Breast epithelium (tissue), 4 donors: Measurements from ENCODE around the gene COL17A1. TPM values are rescaled to one million over a fixed set of nuclear protein-coding genes. Genes with fewer than 3 reads are reported as not detected.

Experiments used
- DNase-seq, 2 donors: peaks; one replicate each; pipeline ENCODE4 v3.0.0-alpha.2; 2019; ENCODE audit warnings: low spot score in 2 of 2
- H3K27ac ChIP-seq, 2 donors: fragments of 200-600 bp; sonication (generic) in 1 of 2; one replicate each; pipeline ENCODE4 v1.5.1; 2016 to 2019; ENCODE audit warnings: mild to moderate bottlenecking in 1 of 2
- H3K27me3 ChIP-seq, 2 donors: fragments of 200-600 bp; sonication (generic) in 1 of 2; one replicate each; pipeline versions ENCODE4 v1.5.1 to v1.6.0; 2017 to 2019; ENCODE audit warnings: control low read depth in 1 of 2, mild to moderate bottlenecking in 1 of 2
- H3K36me3 ChIP-seq: fragments of 200-600 bp; one replicate; pipeline ENCODE4 v1.5.1; 2019
- H3K4me1 ChIP-seq, 2 donors: fragments of 200-600 bp; sonication (generic); one replicate each; pipeline ENCODE4 v1.5.1; 2016 to 2019; ENCODE audit warnings: control low read depth in 1 of 2
- H3K4me3 ChIP-seq, 3 donors: fragments of 200-600 bp; sonication (generic); 1 replicate in 2 of 3; 2 replicates in 1 of 3; pipeline ENCODE4 v1.5.1; 2016 to 2019; ENCODE audit warnings: mild to moderate bottlenecking in 3 of 3, moderate library complexity in 2 of 3
- H3K9me3 ChIP-seq, 2 donors: fragments of 200-600 bp; sonication (generic) in 1 of 2; one replicate each; pipeline ENCODE4 v1.5.1; 2016 to 2019; ENCODE audit warnings: control low read depth in 1 of 2
- POLR2A ChIP-seq: fragments of 450-650 bp; IDR thresholded peaks from one replicate; pipeline ENCODE4 v1.6.1; 2016; ENCODE audit warnings: antibody characterized with exemption, mild to moderate bottlenecking, moderate library complexity
- POLR2AphosphoS5 ChIP-seq, 3 donors: sonication (generic); formaldehyde crosslinking; IDR thresholded peaks; one replicate each; pipeline ENCODE4 v1.6.1; 2017; ENCODE audit warnings: antibody characterized with exemption in 3 of 3
- intact Hi-C: fragments of 100-400 bp; cut with DNase I; formaldehyde crosslinking; loops from one replicate; pipeline ENCODE4 v1.15.1; 2023; ENCODE audit warnings: low total_unique reads
- total RNA-seq, 3 donors: library from RNA; depleted of rRNA; stranded (reverse); fragments of >200 nt; gene quantifications; one replicate each; pipeline ENCODE4 v1.1.0, GENCODE V29; 2016
- TF ChIP-seq, protein P1 (sequence below), 3 donors: fragments of 450-650 bp; IDR thresholded peaks; one replicate each; pipeline ENCODE4 v1.5.1; 2016 to 2017; ENCODE audit warnings: antibody characterized with exemption in 3 of 3, mild to moderate bottlenecking in 3 of 3, moderate library complexity in 3 of 3

Gene COL17A1
- total RNA-seq, 3 donors from 2014 or later, result 0.16 to 56.1 (median 34.1) TPM

DNA sequence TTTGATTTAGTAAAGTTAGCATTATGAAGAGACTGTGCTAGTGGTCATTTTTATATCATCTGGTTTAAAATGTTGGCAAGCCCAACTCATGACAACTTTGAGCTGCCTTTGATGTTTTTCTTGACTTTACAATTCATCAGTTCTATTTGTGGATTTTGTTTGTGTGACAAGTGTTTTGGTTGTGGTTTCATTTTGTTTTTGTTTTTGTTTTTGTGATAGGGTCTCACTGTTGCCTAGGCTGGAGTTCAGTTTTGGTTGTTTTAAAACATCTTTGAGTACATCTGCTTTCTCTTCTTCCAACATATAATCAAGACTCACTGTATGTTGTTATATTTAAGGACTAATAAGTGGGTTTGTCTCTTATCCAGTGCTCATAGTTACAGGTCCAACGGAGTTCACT, 18.7 kb upstream of the COL17A1 start:
- H3K4me1 ChIP-seq, result no peaks in the 10 kb centered on the region
- no peak overlapping the region for H3K4me3 ChIP-seq
- intact Hi-C loops, result no loop called here
- no peak for DNase-seq
- H3K27me3 ChIP-seq, result no peaks in the 10 kb centered on the region
- H3K9me3 ChIP-seq, result no peaks in the 10 kb centered on the region
- TF ChIP-seq POLR2AphosphoS5 (IDR thresholded peaks at IDR 0.05) (no peak), POLR2A (no peak)
- H3K27ac ChIP-seq, result no peak overlapping the region
- no peaks in the 10 kb centered on the region for H3K36me3 ChIP-seq

DNA sequence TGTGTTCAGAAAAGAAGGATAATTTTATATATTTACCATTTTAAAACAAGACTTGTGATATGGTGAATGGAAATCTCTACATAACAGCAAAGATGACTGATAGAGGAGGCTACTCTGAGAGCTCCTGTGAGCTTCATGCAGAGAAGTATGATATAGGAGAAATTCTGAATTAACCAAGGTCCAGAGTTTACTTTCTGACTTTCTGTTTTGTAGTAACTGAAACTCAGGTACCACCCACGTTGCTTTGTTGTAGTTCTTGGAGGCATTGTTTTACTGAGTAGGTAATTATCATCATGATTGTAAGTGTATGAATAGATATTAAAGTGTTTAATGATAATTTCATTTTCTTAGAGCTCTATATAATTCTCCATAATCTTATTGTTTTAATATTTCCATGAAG, 18.3 kb upstream of the COL17A1 start:
- intact Hi-C loops, result no loop called here
- Histone ChIP-seq H3K27ac (no peak overlapping the region), H3K27me3 (no peaks in the 10 kb centered on the region), H3K36me3 (no peaks in the 10 kb centered on the region), H3K4me1 (no peaks in the 10 kb centered on the region), H3K9me3 (no peaks in the 10 kb centered on the region), H3K4me3 (no peak overlapping the region)
- no peak for DNase-seq
- TF ChIP-seq POLR2A (no peak), POLR2AphosphoS5 (IDR thresholded peaks at IDR 0.05) (no peak)
- TF ChIP-seq, protein P1, sequence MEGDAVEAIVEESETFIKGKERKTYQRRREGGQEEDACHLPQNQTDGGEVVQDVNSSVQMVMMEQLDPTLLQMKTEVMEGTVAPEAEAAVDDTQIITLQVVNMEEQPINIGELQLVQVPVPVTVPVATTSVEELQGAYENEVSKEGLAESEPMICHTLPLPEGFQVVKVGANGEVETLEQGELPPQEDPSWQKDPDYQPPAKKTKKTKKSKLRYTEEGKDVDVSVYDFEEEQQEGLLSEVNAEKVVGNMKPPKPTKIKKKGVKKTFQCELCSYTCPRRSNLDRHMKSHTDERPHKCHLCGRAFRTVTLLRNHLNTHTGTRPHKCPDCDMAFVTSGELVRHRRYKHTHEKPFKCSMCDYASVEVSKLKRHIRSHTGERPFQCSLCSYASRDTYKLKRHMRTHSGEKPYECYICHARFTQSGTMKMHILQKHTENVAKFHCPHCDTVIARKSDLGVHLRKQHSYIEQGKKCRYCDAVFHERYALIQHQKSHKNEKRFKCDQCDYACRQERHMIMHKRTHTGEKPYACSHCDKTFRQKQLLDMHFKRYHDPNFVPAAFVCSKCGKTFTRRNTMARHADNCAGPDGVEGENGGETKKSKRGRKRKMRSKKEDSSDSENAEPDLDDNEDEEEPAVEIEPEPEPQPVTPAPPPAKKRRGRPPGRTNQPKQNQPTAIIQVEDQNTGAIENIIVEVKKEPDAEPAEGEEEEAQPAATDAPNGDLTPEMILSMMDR (IDR thresholded peaks at IDR 0.05), result no peak

DNA sequence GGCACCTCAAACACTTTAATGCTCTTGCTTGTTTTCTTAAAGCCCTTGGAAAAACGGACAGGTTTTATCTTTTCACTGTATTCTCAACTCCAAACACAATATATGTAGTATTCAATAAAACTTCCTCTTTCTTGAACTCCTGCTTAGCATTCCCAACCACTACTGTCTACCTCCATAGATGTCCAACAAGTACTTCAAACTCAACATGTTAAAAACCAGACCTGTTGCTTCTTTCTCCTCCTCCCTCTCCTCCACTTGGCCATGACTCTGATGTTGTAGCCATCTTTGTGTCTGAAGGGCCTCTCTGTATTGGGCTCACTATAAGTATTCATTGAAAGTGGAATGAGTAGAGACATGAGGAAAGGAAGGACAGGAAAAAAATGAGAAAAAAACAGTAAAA, 16.2 kb upstream of the COL17A1 start:
- Histone ChIP-seq H3K27ac (no peak overlapping the region), H3K4me1 (no peaks in the 10 kb centered on the region), H3K9me3 (no peaks in the 10 kb centered on the region), H3K27me3 (no peaks in the 10 kb centered on the region), H3K36me3 (no peaks in the 10 kb centered on the region), H3K4me3 (no peak overlapping the region)
- TF ChIP-seq POLR2A (no peak), POLR2AphosphoS5 (IDR thresholded peaks at IDR 0.05) (no peak)
- TF ChIP-seq, protein P1 (IDR thresholded peaks at IDR 0.05), result no peak
- intact Hi-C loops, result no loop called here
- no peak for DNase-seq

DNA sequence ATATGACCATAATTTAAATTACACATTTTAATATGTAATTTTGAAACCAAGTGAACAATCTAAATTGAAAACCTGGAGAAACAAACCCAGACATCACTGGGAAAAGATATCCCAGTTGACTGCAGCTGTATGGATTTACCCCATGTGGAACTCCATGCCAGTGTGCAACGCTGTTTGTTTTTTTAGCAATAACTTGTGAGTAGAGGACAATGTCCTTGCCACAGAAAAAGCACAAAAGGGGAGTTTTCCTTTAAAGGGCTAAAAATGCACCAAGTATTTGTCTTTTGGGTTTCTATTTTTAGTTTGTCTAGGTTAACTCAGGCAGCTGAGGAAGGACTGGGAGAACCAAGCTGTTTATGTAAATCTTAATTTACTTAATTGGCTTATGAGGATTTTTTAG, 15.1 kb upstream of the COL17A1 start:
- H3K27ac ChIP-seq, result no peak overlapping the region
- no peak overlapping the region for H3K4me3 ChIP-seq
- no peaks in the 10 kb centered on the region for H3K9me3 ChIP-seq
- TF ChIP-seq POLR2AphosphoS5 (IDR thresholded peaks at IDR 0.05), result no peak
- TF ChIP-seq POLR2A, result no peak
- TF ChIP-seq, protein P1 (IDR thresholded peaks at IDR 0.05), result no peak
- no peaks in the 10 kb centered on the region for H3K4me1 ChIP-seq
- intact Hi-C loops, result no loop called here
- H3K27me3 ChIP-seq, result no peaks in the 10 kb centered on the region
- no peaks in the 10 kb centered on the region for H3K36me3 ChIP-seq
- no peak for DNase-seq

DNA sequence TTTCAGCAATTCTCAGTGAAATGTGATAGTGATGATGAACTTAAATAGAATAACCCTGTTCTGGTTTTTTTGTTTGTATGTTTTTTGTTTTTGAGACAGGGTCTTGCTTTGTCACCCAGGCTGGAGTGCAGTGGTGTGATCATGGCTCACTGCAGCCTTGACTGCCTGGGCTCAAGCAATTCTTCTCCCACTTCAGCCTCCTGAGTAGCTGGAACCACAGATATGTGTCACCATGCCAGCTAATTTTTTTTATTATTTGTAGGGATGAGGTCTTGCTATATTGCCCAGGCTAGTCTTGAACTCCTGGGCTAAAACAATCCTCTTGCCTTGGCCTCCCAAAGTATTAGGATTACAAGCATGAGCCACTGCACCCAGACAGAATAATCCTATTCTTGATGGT, 14.3 kb upstream of the COL17A1 start:
- Histone ChIP-seq H3K4me1 (no peaks in the 10 kb centered on the region), H3K27me3 (no peaks in the 10 kb centered on the region), H3K4me3 (no peak overlapping the region), H3K9me3 (no peaks in the 10 kb centered on the region), H3K36me3 (no peaks in the 10 kb centered on the region), H3K27ac (no peak overlapping the region)
- intact Hi-C loops, result no loop called here
- DNase-seq, result no peak
- TF ChIP-seq POLR2A, result no peak
- TF ChIP-seq POLR2AphosphoS5 (IDR thresholded peaks at IDR 0.05), result no peak
- TF ChIP-seq, protein P1 (IDR thresholded peaks at IDR 0.05), result no peak

DNA sequence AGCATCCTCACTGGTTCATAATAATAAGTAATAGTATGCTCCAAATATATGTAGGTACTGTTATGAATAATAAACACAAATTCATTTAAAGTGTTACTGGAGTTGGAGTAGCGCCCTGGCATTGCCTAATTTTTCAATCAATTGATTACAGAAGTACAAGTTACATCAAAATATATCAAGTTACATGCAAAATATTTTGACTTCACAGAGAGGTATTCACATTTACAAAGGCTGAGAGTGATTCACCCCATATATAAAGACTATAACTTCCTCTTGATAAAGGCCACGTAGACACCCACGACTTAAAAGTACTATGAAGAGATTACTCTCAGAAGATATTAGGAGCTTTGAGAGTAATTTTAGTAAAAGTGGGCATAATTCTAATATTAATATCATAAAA, 13.6 kb upstream of the COL17A1 start:
- intact Hi-C loops, result no loop called here
- DNase-seq, result no peak

More for the DNA sequence above, 13.6 kb upstream of the COL17A1 start:
- no peaks in the 10 kb centered on the region for H3K9me3 ChIP-seq
- H3K4me1 ChIP-seq, result no peaks in the 10 kb centered on the region
- H3K27me3 ChIP-seq, result no peaks in the 10 kb centered on the region
- H3K36me3 ChIP-seq, result no peaks in the 10 kb centered on the region
- H3K27ac ChIP-seq, result no peak overlapping the region
- TF ChIP-seq POLR2A (no peak), POLR2AphosphoS5 (IDR thresholded peaks at IDR 0.05) (no peak)
- TF ChIP-seq, protein P1 (IDR thresholded peaks at IDR 0.05), result no peak
- H3K4me3 ChIP-seq, result no peak overlapping the region
